ENCODE measurements around the gene CEACAM3. TPM values are rescaled to one million over a fixed set of nuclear protein-coding genes. Genes with fewer than 3 reads are reported as not detected.
"Not testable (repeated sequence)": the region's sequence is repeated elsewhere in the genome, so short reads cannot be mapped to it uniquely, and the experiment has no call there.

Gene CEACAM3
- polyA plus RNA-seq, 3 donors, result 0.09 to 0.15 TPM; not detected in 1

DNA sequence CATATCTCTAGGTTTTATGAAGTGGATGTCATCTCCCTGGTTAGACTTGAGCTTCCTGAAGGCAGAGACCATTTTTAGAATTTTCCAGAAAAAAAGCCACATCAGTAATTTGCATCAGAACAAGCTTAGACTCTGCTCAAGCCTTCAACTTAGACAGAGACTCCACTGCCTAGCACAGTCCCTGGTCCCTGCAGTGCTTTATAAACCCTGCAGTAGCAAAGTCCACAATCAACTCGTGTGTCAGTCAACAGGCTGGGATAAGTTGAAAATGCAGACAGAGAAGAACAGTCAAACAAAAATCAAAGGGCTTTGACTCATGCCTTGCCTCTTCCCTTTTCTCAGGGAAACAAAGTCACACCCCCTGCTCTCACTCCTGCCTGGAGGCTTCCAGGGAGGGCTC, 7.9 kb upstream of the CEACAM3 start:
- not testable (repeated sequence) for DNase-seq (ENCODE audit: extremely low read depth in 1 of 11, low read depth in 9 of 11, low spot score in 4 of 11)

GRCh38 chr19:41789053-41789452, 7.3 kb upstream of the CEACAM3 start:
- not testable (repeated sequence) for DNase-seq (ENCODE audit: extremely low read depth in 1 of 11, low read depth in 9 of 11, low spot score in 4 of 11)

- DNase-seq (ENCODE audit: extremely low read depth in 1 of 11, low read depth in 9 of 11, low spot score in 4 of 11), result peak in 5 of 11 donors; percentile 7 to 27 (median 13)
These were observed 3.6 kb upstream of the CEACAM3 start for GRCh38 chr19:41792513-41793413.

DNA sequence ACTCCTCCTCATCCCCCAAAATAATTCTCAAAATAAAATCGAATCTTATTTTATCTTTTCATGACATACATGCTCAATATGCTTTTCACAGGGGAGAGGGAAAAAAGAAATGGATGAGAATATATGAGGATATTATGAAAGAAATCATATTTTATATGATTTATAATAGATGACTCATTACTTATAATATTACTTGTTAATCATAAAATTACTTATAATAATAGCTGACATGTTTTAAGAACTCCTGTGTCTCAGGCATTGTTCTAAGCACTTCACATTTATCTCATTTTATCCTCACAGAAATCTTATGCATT, 3.0 kb upstream of the CEACAM3 start:
- no peak for DNase-seq (ENCODE audit: extremely low read depth in 1 of 11, low read depth in 9 of 11, low spot score in 4 of 11)

- DNase-seq (ENCODE audit: extremely low read depth in 1 of 11, low read depth in 9 of 11, low spot score in 4 of 11), result peak in 1 of 11 donors; percentile 5
These were observed 1.3 kb upstream of the CEACAM3 start for GRCh38 chr19:41795031-41795461.

GRCh38 chr19:41796901-41797300, 514 bp downstream of the CEACAM3 start:
- no peak for DNase-seq (ENCODE audit: extremely low read depth in 1 of 11, low read depth in 9 of 11, low spot score in 4 of 11)

- peak in 7 of 11 donors; percentile 16 to 43 (median 33) for DNase-seq (ENCODE audit: extremely low read depth in 1 of 11, low read depth in 9 of 11, low spot score in 4 of 11)
These were observed 3.1 kb downstream of the CEACAM3 start for GRCh38 chr19:41799444-41800000.

DNA sequence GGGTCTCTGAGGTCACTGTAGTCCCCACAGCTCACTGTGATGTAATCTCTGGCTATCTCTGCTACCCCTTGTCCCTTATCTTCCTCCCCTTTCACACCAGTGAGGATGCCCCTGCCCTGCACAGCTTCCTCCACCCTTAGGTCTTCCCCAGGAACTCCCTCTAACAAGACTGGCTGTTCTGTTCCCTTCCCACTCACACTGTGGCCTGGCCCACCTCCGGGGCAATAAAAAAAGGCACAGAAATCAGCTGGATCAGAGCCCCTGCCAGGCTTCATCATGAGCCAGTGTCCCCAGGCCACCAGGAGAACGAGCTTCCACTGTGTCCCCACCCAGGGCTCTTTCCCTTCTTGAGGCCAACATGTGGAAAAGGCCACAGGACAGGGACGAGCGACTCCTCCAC, 4.6 kb downstream of the CEACAM3 start:
- no peak for DNase-seq (ENCODE audit: extremely low read depth in 1 of 11, low read depth in 9 of 11, low spot score in 4 of 11)

DNA sequence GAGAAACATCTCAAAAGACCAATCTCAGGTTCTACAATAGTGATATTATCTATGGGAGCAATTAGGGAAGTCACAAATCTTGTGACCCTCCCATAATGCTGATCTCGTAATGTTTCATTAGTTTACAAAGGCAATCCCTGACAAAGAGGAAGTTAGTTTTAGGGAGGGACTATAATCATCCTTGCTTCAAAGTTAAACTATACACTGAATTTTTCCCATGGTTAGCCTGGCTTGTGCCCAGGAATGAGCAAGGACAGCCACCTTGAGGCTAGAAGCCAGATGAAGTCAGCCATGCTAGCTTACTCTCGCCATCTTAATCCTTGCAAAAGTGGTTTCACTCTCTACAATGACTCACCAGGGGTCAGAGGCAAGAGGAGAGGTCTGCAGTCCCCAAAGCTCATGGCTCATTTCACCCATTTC, 5.4 kb downstream of the CEACAM3 start:
- no peak for DNase-seq (ENCODE audit: extremely low read depth in 1 of 11, low read depth in 9 of 11, low spot score in 4 of 11)

GRCh38 chr19:41802770-41803169, 6.4 kb downstream of the CEACAM3 start:
- DNase-seq (ENCODE audit: extremely low read depth in 1 of 11, low read depth in 9 of 11, low spot score in 4 of 11), result no peak

- DNase-seq (ENCODE audit: extremely low read depth in 1 of 11, low read depth in 9 of 11, low spot score in 4 of 11), result no peak
These were observed 7.9 kb downstream of the CEACAM3 start for GRCh38 chr19:41804336-41804735.

DNA sequence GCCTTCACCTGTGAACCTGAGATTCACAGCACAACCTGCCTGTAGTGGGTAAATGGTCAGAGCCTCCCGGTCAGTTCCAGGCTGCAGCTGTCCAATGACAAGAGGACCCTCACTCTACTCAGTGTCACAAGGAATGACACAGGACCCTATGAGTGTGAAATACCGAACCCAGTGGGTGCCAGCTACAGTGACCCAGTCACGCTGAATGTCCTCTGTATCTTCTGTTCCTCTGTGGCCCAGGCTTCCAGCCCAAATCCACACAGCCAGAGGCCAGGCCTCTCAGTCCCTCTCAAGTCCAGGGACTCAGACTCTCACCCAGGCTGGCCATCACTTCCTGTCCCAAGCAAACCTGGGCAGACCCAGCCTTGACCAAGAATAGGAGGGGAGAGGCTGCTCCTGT, 10.8 kb downstream of the CEACAM3 start:
- no peak for DNase-seq (ENCODE audit: extremely low read depth in 1 of 11, low read depth in 9 of 11, low spot score in 4 of 11)

GRCh38 chr19:41808663-41809566, 12.5 kb downstream of the CEACAM3 start:
- no peak for DNase-seq (ENCODE audit: extremely low read depth in 1 of 11, low read depth in 9 of 11, low spot score in 4 of 11)

DNA sequence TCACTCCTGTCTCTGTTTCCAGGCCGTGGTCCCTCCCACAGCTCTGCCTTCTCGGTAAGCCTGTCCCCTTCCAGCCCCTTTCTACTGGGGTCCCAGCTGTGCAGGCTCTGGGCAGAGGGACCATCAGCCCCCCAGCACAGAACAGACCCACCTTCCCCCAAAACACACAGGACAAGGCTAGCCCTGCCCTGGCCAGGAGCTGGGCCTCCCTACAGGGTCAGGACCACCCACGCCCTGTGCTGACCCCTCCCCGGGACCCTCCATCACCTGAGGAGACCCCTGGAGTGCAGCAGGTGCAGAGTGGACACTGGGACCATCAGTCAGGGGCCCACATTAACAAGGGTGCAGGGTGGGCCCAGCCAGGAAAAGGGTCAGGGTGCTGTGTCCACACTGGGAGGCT, 13.9 kb downstream of the CEACAM3 start:
- no peak for DNase-seq (ENCODE audit: extremely low read depth in 1 of 11, low read depth in 9 of 11, low spot score in 4 of 11)

- no peak for DNase-seq (ENCODE audit: extremely low read depth in 1 of 11, low read depth in 9 of 11, low spot score in 4 of 11)
These were observed 14.6 kb downstream of the CEACAM3 start for GRCh38 chr19:41811036-41811435.

DNA sequence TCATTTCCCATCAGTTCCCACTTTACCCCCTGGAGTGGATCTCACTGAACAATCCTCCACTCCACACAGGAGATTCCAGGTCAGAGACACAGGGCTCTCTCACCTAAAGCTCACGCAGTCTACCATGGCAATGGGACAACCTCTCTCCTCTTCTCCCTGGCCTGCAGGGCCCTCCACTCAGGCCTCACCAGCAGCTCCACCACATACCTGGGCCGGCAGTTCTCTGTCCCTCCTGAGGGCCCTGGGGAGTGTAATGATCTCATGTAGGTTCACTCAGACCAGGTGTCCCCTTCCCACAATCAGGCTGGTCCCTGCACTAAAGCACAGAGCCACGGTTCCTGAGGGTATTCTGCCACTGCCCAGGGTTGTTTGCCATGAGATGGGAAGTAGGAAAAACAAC, 15.6 kb downstream of the CEACAM3 start:
- DNase-seq (ENCODE audit: extremely low read depth in 1 of 11, low read depth in 9 of 11, low spot score in 4 of 11), result no peak

DNA sequence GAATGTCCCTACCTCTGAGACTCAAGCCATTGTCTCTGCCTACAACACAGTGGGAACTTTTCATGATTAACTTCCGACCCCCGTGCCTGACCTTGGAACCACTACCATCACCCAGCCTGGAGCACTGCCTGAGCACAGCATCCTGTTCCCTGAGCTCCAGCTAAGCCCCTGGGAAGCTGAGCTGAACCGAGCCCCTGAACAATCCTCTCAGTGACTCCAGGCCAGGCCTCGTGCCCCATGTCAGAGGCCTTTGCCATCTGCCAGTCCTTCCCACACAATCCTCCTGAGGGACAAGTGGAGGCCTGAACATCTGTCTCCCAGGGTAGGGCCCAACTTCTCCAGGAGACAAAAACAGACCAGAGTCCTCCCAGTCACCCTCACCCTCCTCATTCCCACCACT, 17.5 kb downstream of the CEACAM3 start:
- DNase-seq (ENCODE audit: extremely low read depth in 1 of 11, low read depth in 9 of 11, low spot score in 4 of 11), result no peak

DNA sequence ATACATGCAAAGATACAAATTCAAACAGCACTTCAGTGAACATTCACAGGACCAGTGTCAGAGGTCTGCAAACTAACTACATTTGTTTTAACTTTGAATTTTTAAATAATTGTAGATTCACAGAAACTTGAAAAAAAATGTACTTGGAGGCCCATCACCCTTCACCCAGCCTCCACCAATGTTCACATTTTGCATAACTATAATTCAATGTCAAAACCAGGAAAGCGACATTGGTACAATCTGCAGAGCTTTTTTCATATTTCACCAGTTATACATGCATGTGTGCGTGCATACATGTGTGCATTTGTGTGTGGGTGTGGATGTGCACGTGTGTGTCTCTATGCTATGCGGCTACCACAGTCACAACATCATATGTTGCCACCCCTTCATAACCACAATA, 18.9 kb downstream of the CEACAM3 start:
- DNase-seq (ENCODE audit: extremely low read depth in 1 of 11, low read depth in 9 of 11, low spot score in 4 of 11), result no peak

DNA sequence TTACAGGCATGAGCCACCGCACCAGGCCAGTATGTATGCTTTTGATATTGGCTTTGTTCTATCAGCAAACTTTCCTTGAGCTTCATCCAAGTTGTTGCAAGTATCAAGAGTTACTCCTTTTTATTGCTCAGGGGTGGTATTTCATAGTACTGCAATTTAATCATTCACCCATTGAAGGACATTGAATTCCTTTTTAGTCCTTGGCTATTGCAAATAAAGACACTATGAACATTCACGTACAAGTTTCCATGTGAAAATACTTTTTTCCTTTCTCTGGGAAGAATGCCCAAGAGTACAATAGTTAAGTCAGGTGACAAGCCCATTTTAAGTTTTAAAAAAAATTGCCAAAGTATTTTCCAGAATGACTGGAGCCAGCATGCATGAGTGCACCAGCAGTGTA, 20.4 kb downstream of the CEACAM3 start:
- no peak for DNase-seq (ENCODE audit: extremely low read depth in 1 of 11, low read depth in 9 of 11, low spot score in 4 of 11)
